Pancreas (tissue), 10 donors: ENCODE measurements around the gene HOXA3. TPM values are rescaled to one million over a fixed set of nuclear protein-coding genes. Genes with fewer than 3 reads are reported as not detected.

Source experiments
- ATAC-seq, 4 donors: fragments of 200-7000 bp; cut with Tn5 transposase; one replicate each; pipeline versions ENCODE4 v1.8.0 to v1.9.1; 2020; ENCODE audit warnings: mild to moderate bottlenecking in 4 of 4, moderate library complexity in 4 of 4
- DNase-seq, 6 donors: peaks; one replicate each; pipeline ENCODE4 v3.0.0-alpha.2; 2020
- FAIRE-seq: peaks from 2 replicates; lab custom pipeline; 2012; peaks lifted over from hg19 to GRCh38; lab: Jason Lieb, UNC
- H3K27ac ChIP-seq, 4 donors: fragments of 200-600 bp; sonication (generic); 1 replicate in 3 of 4; 2 replicates in 1 of 4; pipeline versions ENCODE4 v1.5.0 to v1.8.0; 2020
- H3K27me3 ChIP-seq, 4 donors: fragments of 200-600 bp; one replicate each; pipeline ENCODE4 v1.8.0; 2021
- H3K36me3 ChIP-seq, 3 donors: fragments of 200-600 bp; sonication (generic) in 1 of 3; one replicate each; pipeline versions ENCODE4 v1.5.0 to v1.8.0; 2020 to 2021
- H3K4me1 ChIP-seq, 3 donors: fragments of 200-600 bp; one replicate each; pipeline ENCODE4 v1.8.0; 2021
- H3K4me3 ChIP-seq, 4 donors: fragments of 200-600 bp; sonication (generic) in 2 of 4; one replicate each; pipeline versions ENCODE4 v1.5.0 to v1.8.0; 2020 to 2021
- H3K9me3 ChIP-seq, 4 donors: fragments of 200-600 bp; one replicate each; pipeline ENCODE4 v1.8.0; 2021
- CTCF ChIP-seq, 4 donors: fragments of 200-600 bp; sonication (generic) in 3 of 4; IDR thresholded peaks; one replicate each; pipeline versions ENCODE4 v1.5.0 to v1.8.0; 2021; ENCODE audit warnings: antibody characterized with exemption in 4 of 4
- WGBS, 2 donors: extraction: QIAGEN DNeasy Blood & Tissue Kit; methylation state at CpG; one replicate each; pipeline ENCODE4 v1.1.7; 2013; 5-methylcytosine and 5-hydroxymethylcytosine counted together
- intact Hi-C, 3 donors: fragments of 100-400 bp; cut with DNase I; formaldehyde crosslinking; loops; one replicate each; pipeline versions ENCODE4 v1.11.1 to v1.14.2; 2022
- polyA plus RNA-seq, 2 donors: library from polyadenylated mRNA; stranded (reverse); fragments of 200-250 nt; gene quantifications; one replicate each; pipeline ENCODE4 v1.2.3, GENCODE V29; 2013
- total RNA-seq, 6 donors: library from RNA; stranded (reverse); fragmentation: NEBNext Ultra II Directional in 4 of 6; extraction: Animal tissue kit (Norgen Biotek cat#: 25700) in 4 of 6; gene quantifications; one replicate each; pipeline versions ENCODE4 v1.2.1 to v1.2.4, GENCODE V29; 2021 to 2023
- donor health status: healthy with polysubstance abuse.
- donor health status: DM: no; HTN: no; CAD: no; lungs with moderate emphysema.
- donor health status: DM: no; HTN: no; CAD: no.
- donor health status: control.
- donor health status: control.
- donor health status: Bipolar disorder and iron deficiency.
- donor health status: DM: yes; HTN: yes; CAD: no.
- donor health status: DM: no; HTN: no; CAD: no.
- donor health status: DM: no; HTN: no; CAD: no.
- donor health status: DM: yes; HTN: yes; CAD: no.

The HOXA3 gene
- total and polyA plus RNA-seq, 8 donors, result 0.13 to 1.9 (median 0.43) TPM; not detected in 1

- FAIRE-seq (no peak), ATAC-seq (no peak), DNase-seq (peak in 2 of 6 donors; percentile 4 to 45)
- H3K9me3 ChIP-seq, result no peaks in the 10 kb centered on the region
- H3K27me3 ChIP-seq, result peaks cover 13 to 89% (median 36%) of the 10 kb centered on the region in 4 donors
- no peak overlapping the region for H3K27ac ChIP-seq
- H3K4me3 ChIP-seq, result no peak overlapping the region
- H3K4me1 ChIP-seq, result peaks cover 0 to 7% (median 0%) of the 10 kb centered on the region in 3 donors
- 8 to 10% methylated on average over 30 of the region's 30 CpGs for WGBS, 2 donors
- no peak for TF ChIP-seq CTCF (IDR thresholded peaks at IDR 0.05)
- intact Hi-C loops, result no loop called here
- H3K36me3 ChIP-seq, result no peaks in the 10 kb centered on the region
Measured at GRCh38 chr7:27171637-27172314, 19.4 kb upstream of the HOXA3 start.

DNA sequence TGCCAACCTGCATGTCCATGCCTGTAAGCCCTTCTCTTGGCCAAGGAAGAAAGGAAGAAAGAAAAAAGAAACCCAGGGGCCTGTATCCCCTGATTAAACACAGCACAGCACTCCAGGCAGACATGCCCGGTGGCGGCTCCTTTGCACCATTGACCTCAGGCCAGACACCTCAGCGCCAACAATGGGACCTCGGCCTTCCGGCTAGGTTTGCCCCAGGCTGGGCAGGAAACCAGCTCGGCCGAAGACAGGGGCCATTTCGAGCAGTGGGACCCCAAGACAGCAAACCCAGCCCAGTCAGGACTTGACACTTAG, 18.9 kb upstream of the HOXA3 start:
- Histone ChIP-seq H3K36me3 (no peaks in the 10 kb centered on the region), H3K4me3 (no peak overlapping the region), H3K4me1 (peaks cover 0 to 7% (median 0%) of the 10 kb centered on the region in 3 donors), H3K9me3 (no peaks in the 10 kb centered on the region), H3K27ac (no peak overlapping the region), H3K27me3 (peaks cover 17 to 89% (median 39%) of the 10 kb centered on the region in 4 donors)
- FAIRE-seq, result no peak
- peak in 3 of 6 donors; percentile 4 to 38 (median 17) for DNase-seq
- ATAC-seq, result no peak
- TF ChIP-seq CTCF (IDR thresholded peaks at IDR 0.05), result no peak
- WGBS, 2 donors, result 9 to 11% methylated on average over 8 of the region's 8 CpGs
- intact Hi-C loops, result no loop called here

GRCh38 chr7:27170426-27171324, 18.3 kb upstream of the HOXA3 start:
- TF ChIP-seq CTCF (IDR thresholded peaks at IDR 0.05), result no peak
- intact Hi-C loops, result no loop called here
- ATAC-seq (no peak), FAIRE-seq (no peak), DNase-seq (no peak)
- no peak overlapping the region for H3K27ac ChIP-seq
- H3K36me3 ChIP-seq, result no peaks in the 10 kb centered on the region
- H3K4me3 ChIP-seq, result no peak overlapping the region
- H3K9me3 ChIP-seq, result no peaks in the 10 kb centered on the region
- WGBS, 2 donors, result 16 to 19% methylated on average over 11 of the region's 11 CpGs
- peaks cover 17 to 89% (median 44%) of the 10 kb centered on the region in 4 donors for H3K27me3 ChIP-seq
- peaks cover 0 to 7% (median 0%) of the 10 kb centered on the region in 3 donors for H3K4me1 ChIP-seq

DNA sequence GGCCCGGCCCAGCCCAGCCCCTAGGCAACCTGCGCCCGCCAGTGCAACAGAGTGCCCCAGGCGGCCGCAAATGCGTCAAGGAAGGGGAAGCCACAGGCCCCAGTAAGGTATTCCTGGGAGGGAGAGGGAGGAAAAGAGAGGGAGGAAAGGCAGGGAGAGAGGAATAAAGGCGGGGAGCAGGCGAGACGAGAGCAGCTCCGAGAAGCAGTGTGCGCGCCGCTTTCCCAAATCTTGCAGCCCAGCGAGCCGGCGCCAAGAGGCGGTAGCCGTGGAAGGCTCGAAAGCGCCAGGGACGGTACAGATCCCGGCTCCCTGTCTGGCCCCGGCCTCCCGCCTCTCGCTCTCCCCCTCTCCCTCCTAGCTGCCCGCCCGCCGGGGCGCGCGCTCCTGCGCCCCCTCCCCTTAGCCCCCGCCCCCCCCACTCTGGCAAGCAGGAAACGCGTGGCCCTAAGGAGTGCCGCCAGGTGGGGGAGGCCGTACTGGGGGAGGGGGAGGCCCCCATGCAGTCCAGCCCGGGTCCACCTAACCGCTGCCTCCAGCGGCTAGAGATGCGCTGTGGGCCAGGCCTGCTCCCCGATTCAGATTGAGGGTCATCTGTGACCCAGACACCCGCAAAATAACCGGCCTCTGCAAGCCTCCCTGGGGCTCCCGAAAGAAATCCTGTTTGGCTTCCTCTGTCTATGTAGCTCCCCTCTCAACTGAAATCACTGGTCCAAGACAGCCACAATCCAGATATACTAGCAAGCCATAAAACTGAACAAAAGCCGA, 17.5 kb upstream of the HOXA3 start:
- FAIRE-seq (no peak), ATAC-seq (no peak), DNase-seq (peak in 3 of 6 donors; percentile 10 to 59 (median 59))
- H3K4me3 ChIP-seq, result no peak overlapping the region
- no peak overlapping the region for H3K27ac ChIP-seq
- H3K9me3 ChIP-seq, result no peaks in the 10 kb centered on the region
- no peaks in the 10 kb centered on the region for H3K36me3 ChIP-seq
- peaks cover 0 to 7% (median 0%) of the 10 kb centered on the region in 3 donors for H3K4me1 ChIP-seq
- TF ChIP-seq CTCF (IDR thresholded peaks at IDR 0.05), result no peak
- intact Hi-C loops, result no loop called here
- H3K27me3 ChIP-seq, result peaks cover 17 to 94% (median 48%) of the 10 kb centered on the region in 4 donors
- WGBS, 2 donors, result 6 to 8% methylated on average over 27 to 46 of the region's 46 CpGs
